Measurements from ENCODE around the gene OR2B2.
"Not testable (repeated sequence)": the region's sequence is repeated elsewhere in the genome, so short reads cannot be mapped to it uniquely, and the experiment has no call there.

OR2B2 gene

GRCh38 chr6:27911956-27912446 lies at the start of gene OR2B2:
OR2B2 (minus strand) TSS chr6:27912396; CDS start chr6:27912319, 77 bp downstream.
- DNase-seq, result no peak

GRCh38 chr6:27957516-27957915 lies 45.3 kb upstream of the OR2B2 start:
- no peak for DNase-seq

GRCh38 chr6:27956941-27957340 lies 44.7 kb upstream of the OR2B2 start, which contains the start of gene OR2B6:
OR2B6 (plus strand) TSS chr6:27957241; CDS start chr6:27957241, 0 bp downstream.
- no peak for DNase-seq

GRCh38 chr6:27951040-27951439 lies 38.8 kb upstream of the OR2B2 start:
- no peak for DNase-seq

GRCh38 chr6:27948237-27948636 lies 36.0 kb upstream of the OR2B2 start:
- DNase-seq, result no peak

GRCh38 chr6:27943072-27943471 lies 30.9 kb upstream of the OR2B2 start:
- not testable (repeated sequence) for DNase-seq

- no peak for DNase-seq
Observed at GRCh38 chr6:27940766-27941165, 28.6 kb upstream of the OR2B2 start.

- DNase-seq, result no peak
Observed at GRCh38 chr6:27931209-27931608, 19.0 kb upstream of the OR2B2 start.

GRCh38 chr6:27929930-27930329 lies 17.7 kb upstream of the OR2B2 start:
- not testable (repeated sequence) for DNase-seq

- not testable (repeated sequence) for DNase-seq
Observed at GRCh38 chr6:27928041-27928440, 15.8 kb upstream of the OR2B2 start.

- no peak for DNase-seq
Observed at GRCh38 chr6:27924179-27924578, 12.0 kb upstream of the OR2B2 start.

- no peak for DNase-seq
Observed at GRCh38 chr6:27922949-27923348, 10.8 kb upstream of the OR2B2 start.

- no peak for DNase-seq
Observed at GRCh38 chr6:27908017-27908416, 4.2 kb downstream of the OR2B2 start.

- DNase-seq, result peak; percentile 31
Observed at GRCh38 chr6:27902335-27903314, 9.6 kb downstream of the OR2B2 start.

GRCh38 chr6:27901801-27902200 lies 10.4 kb downstream of the OR2B2 start:
- DNase-seq, result no peak

- DNase-seq, result not testable (repeated sequence)
Observed at GRCh38 chr6:27900197-27900596, 12.0 kb downstream of the OR2B2 start.

- DNase-seq, result no peak
Observed at GRCh38 chr6:27899543-27899942, 12.7 kb downstream of the OR2B2 start.

- DNase-seq, result no peak
Observed at GRCh38 chr6:27897580-27898206, 14.5 kb downstream of the OR2B2 start.

- no peak for DNase-seq
Observed at GRCh38 chr6:27896398-27896796, 15.8 kb downstream of the OR2B2 start.

GRCh38 chr6:27894839-27895762 lies 17.1 kb downstream of the OR2B2 start:
- peak; percentile 69 for DNase-seq

- no peak for DNase-seq
Observed at GRCh38 chr6:27893836-27894807, 18.1 kb downstream of the OR2B2 start.

Measured in SIG-M5 (cell line).